Transverse colon (tissue), 4 donors: Measurements from ENCODE around the gene SIM2.

ENCODE experiments used
- CTCF ChIP-seq, 5 experiments: fragments of 200-600 bp in 3 of 5; fragments of 450-650 bp in 2 of 5; sonication (generic) in 3 of 5; IDR thresholded peaks; 1 replicate in 2 of 5; 2 replicates in 3 of 5; pipeline ENCODE4 v1.5.1; 2016 to 2017; ENCODE audit warnings: antibody characterized with exemption in 5 of 5, inconsistent platforms in 3 of 5, mild to moderate bottlenecking in 2 of 5, moderate library complexity in 1 of 5
- POLR2A ChIP-seq: fragments of 450-650 bp; IDR thresholded peaks from one replicate; pipeline ENCODE4 v1.6.1; 2016; ENCODE audit warnings: antibody characterized with exemption, mild to moderate bottlenecking, moderate library complexity
- POLR2AphosphoS5 ChIP-seq, 3 donors: sonication (generic); formaldehyde crosslinking; IDR thresholded peaks; one replicate each; pipeline ENCODE4 v1.6.1; 2016; ENCODE audit warnings: antibody characterized with exemption in 3 of 3

GRCh38 chr21:36710729-36711048, 11.8 kb downstream of the SIM2 start:
- peak in 2 of 5 experiments; percentile 9 to 29 for TF ChIP-seq CTCF (IDR thresholded peaks at IDR 0.05)
- no peak for TF ChIP-seq POLR2A
- TF ChIP-seq POLR2AphosphoS5 (IDR thresholded peaks at IDR 0.05), result no peak
